ENCODE results near the gene IGFBP6.

DNA sequence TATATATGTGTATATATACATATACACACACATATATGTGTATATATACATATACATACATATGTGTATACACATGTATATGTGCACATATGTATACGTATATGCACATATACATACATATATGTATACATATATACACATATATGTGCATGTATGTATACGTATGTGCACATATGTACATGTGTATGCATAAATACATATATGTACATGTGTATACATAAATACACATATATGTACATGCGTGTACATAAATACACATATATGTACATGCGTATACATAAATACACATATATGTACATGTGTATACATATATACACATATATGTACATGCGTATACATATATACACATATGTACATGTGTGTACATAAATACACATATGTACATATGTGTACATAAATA is 49.7 kb downstream of the IGFBP6 start:
- TF ChIP-seq CBFB (CRISPR knock-in tag; IDR thresholded peaks at IDR 0.05; ENCODE audit: low read depth) (no peak), USF1 (CRISPR knock-in tag; IDR thresholded peaks at IDR 0.05) (no peak), CREB1 (CRISPR knock-in tag; IDR thresholded peaks at IDR 0.05) (no peak), NR2C2 (CRISPR knock-in tag; IDR thresholded peaks at IDR 0.05) (no peak), ZNF416 (CRISPR knock-in tag; IDR thresholded peaks at IDR 0.05) (no peak)
- TF ChIP-seq, protein P1, sequence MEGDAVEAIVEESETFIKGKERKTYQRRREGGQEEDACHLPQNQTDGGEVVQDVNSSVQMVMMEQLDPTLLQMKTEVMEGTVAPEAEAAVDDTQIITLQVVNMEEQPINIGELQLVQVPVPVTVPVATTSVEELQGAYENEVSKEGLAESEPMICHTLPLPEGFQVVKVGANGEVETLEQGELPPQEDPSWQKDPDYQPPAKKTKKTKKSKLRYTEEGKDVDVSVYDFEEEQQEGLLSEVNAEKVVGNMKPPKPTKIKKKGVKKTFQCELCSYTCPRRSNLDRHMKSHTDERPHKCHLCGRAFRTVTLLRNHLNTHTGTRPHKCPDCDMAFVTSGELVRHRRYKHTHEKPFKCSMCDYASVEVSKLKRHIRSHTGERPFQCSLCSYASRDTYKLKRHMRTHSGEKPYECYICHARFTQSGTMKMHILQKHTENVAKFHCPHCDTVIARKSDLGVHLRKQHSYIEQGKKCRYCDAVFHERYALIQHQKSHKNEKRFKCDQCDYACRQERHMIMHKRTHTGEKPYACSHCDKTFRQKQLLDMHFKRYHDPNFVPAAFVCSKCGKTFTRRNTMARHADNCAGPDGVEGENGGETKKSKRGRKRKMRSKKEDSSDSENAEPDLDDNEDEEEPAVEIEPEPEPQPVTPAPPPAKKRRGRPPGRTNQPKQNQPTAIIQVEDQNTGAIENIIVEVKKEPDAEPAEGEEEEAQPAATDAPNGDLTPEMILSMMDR (IDR thresholded peaks at IDR 0.05), result no peak

All from WTC11 (cell line).